ENCODE results near the gene CST7. TPM values are rescaled to one million over a fixed set of nuclear protein-coding genes. Genes with fewer than 3 reads are reported as not detected.

CST7 gene
- total RNA-seq, 3 donors from 2014 or later: 0.33 to 2.5 (median 1.8) TPM

DNA sequence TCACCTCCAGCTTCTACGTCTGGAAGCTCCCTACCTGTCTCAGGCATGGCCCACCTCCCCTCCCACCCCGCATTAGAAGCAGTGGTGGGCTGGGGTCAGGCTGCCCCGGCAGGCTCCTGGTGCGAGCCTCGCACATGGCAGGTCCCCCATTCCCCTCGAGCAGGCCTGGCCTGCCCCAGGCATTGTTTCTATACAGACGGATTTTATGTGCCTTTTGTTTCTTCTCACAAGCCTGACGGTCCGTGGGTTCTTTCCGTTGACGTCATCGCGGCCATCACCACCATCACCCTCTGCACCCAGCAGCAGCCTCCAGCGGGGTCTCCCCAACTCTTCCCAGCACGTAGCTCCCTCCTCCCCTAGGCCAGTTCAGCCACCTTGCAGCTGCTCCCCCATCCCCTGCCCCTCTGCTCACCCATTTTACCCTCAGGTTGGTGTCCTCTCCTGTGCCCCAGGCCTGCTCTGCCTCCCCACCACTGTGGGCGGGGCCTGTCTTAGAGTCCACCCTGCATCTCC, 4.6 kb downstream of the CST7 start:
- H3K9me3 ChIP-seq: no peaks in the 10 kb centered on the region
- no peak overlapping the region for H3K27ac ChIP-seq
- intact Hi-C loops (cut with DNase I; ENCODE audit: low total_unique reads): no loop called here
- H3K27me3 ChIP-seq: peaks cover 0 to 3% of the 10 kb centered on the region in 2 donors
- no peak for DNase-seq (ENCODE audit: low spot score in 2 of 2)
- H3K4me3 ChIP-seq: no peak overlapping the region
- TF ChIP-seq POLR2A (IDR thresholded peaks at IDR 0.05): no peak
- no peak for TF ChIP-seq POLR2AphosphoS5 (IDR thresholded peaks at IDR 0.05)
- TF ChIP-seq, protein P1, sequence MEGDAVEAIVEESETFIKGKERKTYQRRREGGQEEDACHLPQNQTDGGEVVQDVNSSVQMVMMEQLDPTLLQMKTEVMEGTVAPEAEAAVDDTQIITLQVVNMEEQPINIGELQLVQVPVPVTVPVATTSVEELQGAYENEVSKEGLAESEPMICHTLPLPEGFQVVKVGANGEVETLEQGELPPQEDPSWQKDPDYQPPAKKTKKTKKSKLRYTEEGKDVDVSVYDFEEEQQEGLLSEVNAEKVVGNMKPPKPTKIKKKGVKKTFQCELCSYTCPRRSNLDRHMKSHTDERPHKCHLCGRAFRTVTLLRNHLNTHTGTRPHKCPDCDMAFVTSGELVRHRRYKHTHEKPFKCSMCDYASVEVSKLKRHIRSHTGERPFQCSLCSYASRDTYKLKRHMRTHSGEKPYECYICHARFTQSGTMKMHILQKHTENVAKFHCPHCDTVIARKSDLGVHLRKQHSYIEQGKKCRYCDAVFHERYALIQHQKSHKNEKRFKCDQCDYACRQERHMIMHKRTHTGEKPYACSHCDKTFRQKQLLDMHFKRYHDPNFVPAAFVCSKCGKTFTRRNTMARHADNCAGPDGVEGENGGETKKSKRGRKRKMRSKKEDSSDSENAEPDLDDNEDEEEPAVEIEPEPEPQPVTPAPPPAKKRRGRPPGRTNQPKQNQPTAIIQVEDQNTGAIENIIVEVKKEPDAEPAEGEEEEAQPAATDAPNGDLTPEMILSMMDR (IDR thresholded peaks at IDR 0.05): no peak
- H3K4me1 ChIP-seq: no peaks in the 10 kb centered on the region
- H3K36me3 ChIP-seq: no peaks in the 10 kb centered on the region

DNA sequence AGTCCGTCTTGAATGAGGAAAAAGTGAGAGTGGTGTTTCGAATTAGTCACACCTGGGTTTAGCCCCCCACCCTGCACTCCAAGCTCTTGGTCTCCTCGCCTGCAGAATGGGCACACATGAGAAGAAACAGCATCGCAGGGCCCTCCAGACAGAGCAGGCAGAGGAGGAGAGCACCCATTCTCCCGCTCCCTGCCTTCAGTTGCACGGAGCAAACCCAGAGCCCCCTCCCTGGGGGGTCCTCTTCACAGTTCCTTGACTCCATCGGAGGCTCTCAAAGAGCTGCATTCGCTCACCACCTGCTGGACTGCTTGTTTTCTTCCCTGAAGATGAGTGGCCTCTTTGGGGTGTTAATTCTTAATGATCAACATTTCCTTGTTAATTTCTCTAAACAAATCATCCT, 5.1 kb downstream of the CST7 start:
- TF ChIP-seq POLR2A (IDR thresholded peaks at IDR 0.05): no peak
- TF ChIP-seq, protein P1 (IDR thresholded peaks at IDR 0.05): no peak
- TF ChIP-seq POLR2AphosphoS5 (IDR thresholded peaks at IDR 0.05): no peak

DNA sequence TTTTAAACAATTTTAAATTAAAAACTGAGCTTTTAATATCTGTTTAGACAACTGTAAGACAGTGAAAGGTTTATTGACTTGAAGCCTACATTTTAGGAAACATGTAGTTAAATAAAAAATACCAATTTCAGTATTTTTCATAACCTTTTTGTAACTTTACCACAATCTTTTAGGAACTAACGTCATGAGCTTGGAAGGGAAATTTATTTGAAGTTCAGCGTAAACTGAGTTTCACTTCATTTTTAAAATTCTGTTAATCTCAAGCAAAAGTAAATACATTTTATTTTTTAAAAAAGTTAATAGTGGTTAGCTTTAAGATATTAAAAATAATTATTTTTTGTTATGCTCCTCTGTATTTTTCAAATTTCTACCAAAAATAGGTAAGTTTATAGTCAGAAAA, 5.5 kb downstream of the CST7 start:
- TF ChIP-seq POLR2AphosphoS5 (IDR thresholded peaks at IDR 0.05) (no peak), POLR2A (IDR thresholded peaks at IDR 0.05) (no peak)
- TF ChIP-seq, protein P1 (IDR thresholded peaks at IDR 0.05): no peak
- DNase-seq (ENCODE audit: low spot score in 2 of 2): no peak
- H3K36me3 ChIP-seq: no peaks in the 10 kb centered on the region
- H3K4me3 ChIP-seq: no peak overlapping the region
- no peaks in the 10 kb centered on the region for H3K9me3 ChIP-seq
- no peak overlapping the region for H3K27ac ChIP-seq
- peaks cover 0 to 3% of the 10 kb centered on the region in 2 donors for H3K27me3 ChIP-seq
- intact Hi-C loops (cut with DNase I; ENCODE audit: low total_unique reads): no loop called here
- H3K4me1 ChIP-seq: no peaks in the 10 kb centered on the region

More for the DNA sequence above, 5.1 kb downstream of the CST7 start:
- intact Hi-C loops (cut with DNase I; ENCODE audit: low total_unique reads): no loop called here
- H3K4me3 ChIP-seq: no peak overlapping the region
- no peaks in the 10 kb centered on the region for H3K9me3 ChIP-seq
- H3K36me3 ChIP-seq: no peaks in the 10 kb centered on the region
- no peak overlapping the region for H3K27ac ChIP-seq
- H3K4me1 ChIP-seq: no peaks in the 10 kb centered on the region
- H3K27me3 ChIP-seq: peaks cover 0 to 3% of the 10 kb centered on the region in 2 donors
- DNase-seq (ENCODE audit: low spot score in 2 of 2): no peak

DNA sequence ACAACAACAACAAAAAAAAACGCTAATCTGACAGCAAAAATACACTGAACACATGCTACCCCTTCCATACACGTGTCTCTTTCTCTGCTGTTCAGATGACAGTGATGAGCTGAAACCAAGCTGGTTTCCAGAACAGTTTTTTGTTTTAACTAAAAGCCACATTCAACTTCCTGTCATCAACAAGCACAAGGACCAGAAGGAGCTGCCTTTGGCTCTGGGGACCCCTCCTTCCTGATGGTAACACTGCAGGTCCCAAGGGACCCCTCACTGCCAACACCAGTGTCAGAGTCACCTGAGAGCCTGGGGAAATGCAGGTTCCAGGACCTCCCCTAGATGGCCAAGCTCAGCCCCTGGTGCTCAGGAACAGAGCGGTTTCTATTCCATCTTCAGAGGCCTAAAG, 6.0 kb downstream of the CST7 start:
- H3K27me3 ChIP-seq: peaks cover 0 to 3% of the 10 kb centered on the region in 2 donors
- intact Hi-C loops (cut with DNase I; ENCODE audit: low total_unique reads): no loop called here
- no peak overlapping the region for H3K27ac ChIP-seq
- H3K36me3 ChIP-seq: no peaks in the 10 kb centered on the region
- no peaks in the 10 kb centered on the region for H3K4me1 ChIP-seq
- H3K4me3 ChIP-seq: no peak overlapping the region
- DNase-seq (ENCODE audit: low spot score in 2 of 2): no peak
- TF ChIP-seq, protein P1 (IDR thresholded peaks at IDR 0.05): no peak
- TF ChIP-seq POLR2A (IDR thresholded peaks at IDR 0.05) (no peak), POLR2AphosphoS5 (IDR thresholded peaks at IDR 0.05) (no peak)
- no peaks in the 10 kb centered on the region for H3K9me3 ChIP-seq

DNA sequence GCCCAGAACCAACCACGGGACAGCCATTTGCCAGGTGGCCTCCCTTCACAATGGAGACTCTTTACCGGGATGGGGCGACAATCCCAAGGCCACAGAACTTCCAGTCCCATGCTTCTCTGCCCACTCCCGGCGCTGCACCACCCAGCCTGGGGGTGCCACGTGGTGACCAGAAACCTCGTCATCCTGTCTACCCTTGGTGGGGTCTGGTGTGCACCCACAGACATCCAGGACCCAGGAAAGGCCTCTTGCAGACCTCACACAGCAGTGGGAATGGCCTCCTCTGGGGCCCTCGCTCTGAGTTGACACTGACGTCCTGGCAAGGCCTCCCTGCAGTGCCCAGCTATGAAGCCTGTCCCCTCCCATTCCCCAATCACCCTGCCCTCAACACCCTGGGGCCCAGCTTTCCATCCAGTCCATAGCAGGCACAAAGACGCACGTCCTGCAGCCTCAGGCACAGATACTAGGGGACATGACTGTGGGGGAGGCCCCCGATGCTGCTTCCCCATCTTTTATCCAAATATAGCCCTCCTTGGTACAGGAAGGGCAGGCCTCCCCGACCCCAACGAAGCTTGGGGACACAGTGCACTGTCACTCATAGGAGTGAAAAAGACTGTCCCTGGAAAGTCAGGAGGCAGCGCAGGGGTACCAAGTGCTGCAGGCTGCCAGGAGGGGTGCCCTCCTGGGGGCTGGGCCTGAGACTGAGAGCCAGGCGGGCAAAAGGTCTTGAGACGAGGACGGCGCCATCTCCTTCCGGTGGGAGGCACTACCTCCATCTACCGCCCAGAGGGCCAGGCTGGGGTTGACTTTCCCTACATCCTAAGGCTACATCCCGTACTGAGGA, 7.2 kb downstream of the CST7 start:
- Histone ChIP-seq H3K27me3 (peaks cover 0 to 1% of the 10 kb centered on the region in 2 donors), H3K9me3 (no peaks in the 10 kb centered on the region), H3K27ac (no peak overlapping the region), H3K4me1 (no peaks in the 10 kb centered on the region), H3K36me3 (no peaks in the 10 kb centered on the region), H3K4me3 (no peak overlapping the region)
- intact Hi-C loops (cut with DNase I; ENCODE audit: low total_unique reads): no loop called here
- TF ChIP-seq POLR2A (IDR thresholded peaks at IDR 0.05): no peak
- TF ChIP-seq, protein P1 (IDR thresholded peaks at IDR 0.05): no peak
- TF ChIP-seq POLR2AphosphoS5 (IDR thresholded peaks at IDR 0.05): no peak
- no peak for DNase-seq (ENCODE audit: low spot score in 2 of 2)

Data from breast epithelium (tissue), 4 donors.